A673 (cell line): ENCODE measurements around the gene CDKAL1. TPM values are rescaled to one million over a fixed set of nuclear protein-coding genes. Genes with fewer than 3 reads are reported as not detected.

Experiments
- BruUV-seq: library from RNA; stranded (reverse); fragments of 400-500 nt; replicated peaks from 2 replicates; lab custom pipeline; 2021; lab: Mats Ljungman, UMichigan
- CTCF ChIA-PET: fragments of 300-600 bp; sonication (Branson Sonifier 250); formaldehyde crosslinking; loops from one replicate; lab custom pipeline; 2022; ENCODE audit warnings: antibody characterized with exemption; lab: Charles Lee
- POLR2A ChIA-PET: fragments of 300-600 bp; sonication (Branson Sonifier 250); formaldehyde crosslinking; loops from one replicate; lab custom pipeline; 2022; ENCODE audit warnings: antibody characterized with exemption; ENCODE audit not compliant: low non-redundant PET; lab: Charles Lee
- DNase-seq: peaks from one replicate; pipeline ENCODE4 v3.0.0-alpha.2; 2015; ENCODE audit warnings: low spot score
- H3K27ac ChIP-seq: fragments of 200-600 bp; sonication (generic); 2 replicates; pipeline ENCODE4 v1.5.1; 2016; ENCODE audit warnings: mixed run types, low read depth, mild to moderate bottlenecking, mixed read lengths, antibody characterized with exemption, low read length; ENCODE audit not compliant: poor library complexity, severe bottlenecking
- H3K27me3 ChIP-seq: fragments of 200-600 bp; sonication (generic); replicated peaks from 2 replicates; pipeline ENCODE4 v1.6.1; 2017; ENCODE audit warnings: mixed run types, low read depth, mild to moderate bottlenecking, mixed read lengths, antibody characterized with exemption, low read length; ENCODE audit not compliant: insufficient read depth, poor library complexity
- H3K36me3 ChIP-seq: fragments of 200-600 bp; sonication (generic); 2 replicates; pipeline ENCODE4 v1.6.1; 2016; ENCODE audit warnings: mixed run types, mild to moderate bottlenecking, mixed read lengths, antibody characterized with exemption, low read length; ENCODE audit not compliant: insufficient read depth, poor library complexity, severe bottlenecking
- H3K4me1 ChIP-seq: fragments of 200-600 bp; sonication (generic); 2 replicates; pipeline ENCODE4 v1.6.1; 2017; ENCODE audit warnings: mixed run types, mild to moderate bottlenecking, mixed read lengths, antibody characterized with exemption, low read length; ENCODE audit not compliant: insufficient read depth, poor library complexity, severe bottlenecking
- H3K4me3 ChIP-seq: fragments of 200-600 bp; sonication (generic); 2 replicates; pipeline ENCODE4 v1.5.1; 2016; ENCODE audit warnings: low read depth, mixed run types, mild to moderate bottlenecking, mixed read lengths, low read length; ENCODE audit not compliant: poor library complexity, severe bottlenecking
- H3K9me3 ChIP-seq: fragments of 200-600 bp; sonication (generic); 2 replicates; pipeline ENCODE4 v1.6.1; 2016; ENCODE audit warnings: mixed run types, low read depth, mild to moderate bottlenecking, mixed read lengths, antibody characterized with exemption, low read length; ENCODE audit not compliant: poor library complexity, severe bottlenecking
- CTCF ChIP-seq: fragments of 300-800, 200-600 bp; sonication (generic); conservative IDR thresholded peaks from 2 replicates; pipeline ENCODE4 v1.5.1; 2017; ENCODE audit warnings: low read depth, mild to moderate bottlenecking, antibody characterized with exemption, low read length, moderate library complexity, mixed read lengths
- EZH2 ChIP-seq: fragments of 200-600 bp; sonication (generic); IDR thresholded peaks from 2 replicates; pipeline ENCODE4 v1.6.1; 2017; ENCODE audit warnings: borderline replicate concordance, low read depth, mild to moderate bottlenecking, mixed read lengths, antibody characterized with exemption, low read length; ENCODE audit not compliant: poor library complexity, severe bottlenecking
- intact Hi-C: fragments of 100-400 bp; cut with micrococcal nuclease; formaldehyde crosslinking; loops from one replicate; pipeline ENCODE4 v1.10.0; 2022; ENCODE audit not compliant: unreplicated experiment
- total RNA-seq: library from RNA; stranded (reverse); gene quantifications from 2 replicates; pipeline ENCODE4 v1.2.3, GENCODE V29; 2021

The CDKAL1 gene
- total RNA-seq, 1 experiment from 2014 or later: 35.5 TPM

GRCh38 chr6:21033084-21033483 is 498.8 kb downstream of the CDKAL1 start:
- CTCF ChIA-PET: no interaction called here

DNA sequence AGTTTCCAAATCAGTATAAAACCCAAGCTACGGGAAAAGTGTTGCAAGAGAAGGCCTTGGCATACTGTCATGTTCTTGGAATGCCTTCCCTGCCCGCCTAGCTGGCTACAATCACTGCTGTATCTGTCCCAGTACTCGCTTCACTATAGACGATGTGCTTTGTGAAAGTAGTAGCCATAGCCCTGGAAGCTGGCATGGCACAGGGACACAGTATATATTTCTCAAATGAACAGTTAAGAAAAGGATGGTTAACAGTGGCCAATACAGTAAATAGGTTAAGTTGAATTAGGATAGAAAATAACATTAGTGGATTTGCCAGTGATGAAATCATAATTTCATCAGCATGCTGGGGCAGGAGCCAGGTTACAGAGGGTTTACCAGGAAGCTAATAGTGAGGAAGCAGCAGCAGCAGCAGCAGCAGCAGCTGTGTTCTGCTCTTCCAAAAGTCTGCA is 499.3 kb downstream of the CDKAL1 start:
- ChIA-PET CTCF (no interaction called here), POLR2A (no interaction called here)
- DNase-seq: no peak
- no peak for TF ChIP-seq EZH2
- TF ChIP-seq CTCF: no peak
- intact Hi-C loops: no loop called here
- Histone ChIP-seq H3K36me3 (no peaks in the 10 kb centered on the region), H3K9me3 (no peaks in the 10 kb centered on the region), H3K27me3 (no peaks in the 10 kb centered on the region), H3K4me3 (no peak overlapping the region), H3K4me1 (peaks cover 24% of the 10 kb centered on the region), H3K27ac (no peak overlapping the region)
- no TSS peak for BruUV-seq

More at GRCh38 chr6:21033084-21033483, 498.8 kb downstream of the CDKAL1 start:
- H3K4me1 ChIP-seq: peaks cover 24% of the 10 kb centered on the region
- TF ChIP-seq EZH2: no peak
- no peak for TF ChIP-seq CTCF
- POLR2A ChIA-PET: no interaction called here
- no peaks in the 10 kb centered on the region for H3K36me3 ChIP-seq
- intact Hi-C loops: no loop called here
- no peak overlapping the region for H3K27ac ChIP-seq
- no peak for DNase-seq
- H3K4me3 ChIP-seq: no peak overlapping the region
- no TSS peak for BruUV-seq
- no peaks in the 10 kb centered on the region for H3K27me3 ChIP-seq
- H3K9me3 ChIP-seq: no peaks in the 10 kb centered on the region

DNA sequence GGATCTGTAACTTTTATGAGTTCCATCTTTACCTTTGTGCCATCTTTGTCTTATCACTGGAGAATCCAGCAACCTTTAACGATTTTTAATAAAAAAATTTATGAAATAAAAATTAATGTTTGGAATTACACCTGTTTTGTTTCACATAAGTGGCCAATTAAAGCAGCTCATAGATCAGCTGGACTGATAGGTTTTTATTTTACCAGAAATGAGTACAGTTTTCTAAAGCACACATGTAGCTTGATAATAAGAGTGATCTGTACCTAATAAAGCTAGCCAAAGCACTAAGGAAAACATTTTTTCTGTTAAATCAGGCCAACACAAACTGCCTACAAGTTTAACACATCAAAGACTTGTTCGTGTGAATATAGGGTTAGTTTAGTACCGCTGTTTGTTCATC is 500.1 kb downstream of the CDKAL1 start:
- POLR2A ChIA-PET: no interaction called here
- CTCF ChIA-PET: no interaction called here
- Histone ChIP-seq H3K36me3 (no peaks in the 10 kb centered on the region), H3K4me1 (peaks cover 24% of the 10 kb centered on the region), H3K4me3 (no peak overlapping the region), H3K27me3 (no peaks in the 10 kb centered on the region), H3K27ac (no peak overlapping the region), H3K9me3 (no peaks in the 10 kb centered on the region)
- intact Hi-C loops: no loop called here
- no TSS peak for BruUV-seq
- no peak for DNase-seq
- TF ChIP-seq EZH2 (no peak), CTCF (no peak)
